Activated CD8-positive, alpha-beta T cell treated with anti-CD3 and anti-CD28 coated beads for 36 hours (primary cell): ENCODE measurements around the gene SHD. TPM values are rescaled to one million over a fixed set of nuclear protein-coding genes. Genes with fewer than 3 reads are reported as not detected.

Experiments used
- ATAC-seq: fragments of 200-7000 bp; cut with Tn5 transposase; one replicate; pipeline ENCODE4 v1.10.0; 2021; ENCODE audit warnings: mild to moderate bottlenecking, moderate library complexity
- CTCF ChIA-PET: fragments of 350-600 bp; sonication (Branson Sonifier 250); formaldehyde crosslinking; loops from one replicate; lab custom pipeline; 2021; ENCODE audit warnings: antibody characterized with exemption; lab: Charles Lee
- POLR2A ChIA-PET: fragments of 350-600 bp; sonication (Branson Sonifier 250); formaldehyde crosslinking; loops from one replicate; lab custom pipeline; 2021; ENCODE audit warnings: antibody characterized with exemption; lab: Charles Lee
- DNase-seq: peaks from one replicate; pipeline ENCODE4 v3.0.0-alpha.2; 2020
- H3K27ac Mint-ChIP-seq: one replicate; pipeline ENCODE4 v1.8.0; 2021; ENCODE audit warnings: mild to moderate bottlenecking, mixed read lengths
- H3K27me3 Mint-ChIP-seq: one replicate; pipeline ENCODE4 v1.8.0; 2021; ENCODE audit warnings: mixed read lengths
- H3K36me3 Mint-ChIP-seq: one replicate; pipeline ENCODE4 v1.8.0; 2021; ENCODE audit warnings: low read depth, mixed read lengths
- H3K4me1 Mint-ChIP-seq: one replicate; pipeline ENCODE4 v1.8.0; 2021; ENCODE audit warnings: low read depth, mixed read lengths
- H3K4me3 Mint-ChIP-seq: one replicate; pipeline ENCODE4 v1.8.0; 2021; ENCODE audit warnings: mild to moderate bottlenecking, moderate library complexity, mixed read lengths
- H3K9me3 Mint-ChIP-seq: one replicate; pipeline ENCODE4 v1.8.0; 2021; ENCODE audit warnings: mixed read lengths
- intact Hi-C: fragments of 100-400 bp; cut with micrococcal nuclease; formaldehyde crosslinking; loops from one replicate; pipeline ENCODE4 v1.10.0; 2022
- total RNA-seq, 2 experiments: library from RNA; stranded (reverse); gene quantifications; one replicate each; pipeline ENCODE4 v1.2.3, GENCODE V29; 2021
- TF ChIP-seq, protein P1 (sequence below): fragments of 200-600 bp; IDR thresholded peaks from one replicate; pipeline ENCODE4 v1.8.0; 2022; ENCODE audit warnings: antibody characterized with exemption, mild to moderate bottlenecking

SHD gene
- total RNA-seq, 2 experiments from 2014 or later: not detected

DNA sequence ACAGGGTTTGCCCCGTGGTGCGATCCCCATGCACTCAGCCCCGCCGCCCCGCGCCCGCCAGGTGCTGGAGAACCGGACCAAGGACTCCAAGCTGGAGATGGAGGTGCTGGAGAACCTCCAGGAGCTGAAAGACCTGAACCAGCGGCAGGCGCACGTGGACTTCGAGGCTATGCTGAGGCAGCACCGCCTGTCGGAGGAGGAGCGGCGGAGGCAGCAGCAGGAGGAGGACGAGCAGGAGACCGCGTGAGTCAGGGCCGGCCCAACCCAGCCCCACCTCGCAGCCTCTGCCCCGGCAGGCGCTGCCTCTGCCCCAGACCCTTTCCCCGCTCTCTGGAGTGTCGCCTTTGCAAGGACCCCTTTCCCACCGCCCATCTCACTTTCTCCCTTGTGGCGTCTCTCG lies 20.9 kb upstream of the SHD start:
- ATAC-seq (no peak), DNase-seq (no peak)
- Mint-ChIP-seq H3K4me3 (no peak overlapping the region), H3K36me3 (peaks cover 52% of the 10 kb centered on the region), H3K9me3 (no peaks in the 10 kb centered on the region), H3K4me1 (no peaks in the 10 kb centered on the region), H3K27ac (no peak overlapping the region), H3K27me3 (no peaks in the 10 kb centered on the region)
- CTCF ChIA-PET: interaction anchor here (2.1 kb wide), 1 partner anchor 9 kb away, joined by 7 read pairs; no protein-coding TSS in a partner anchor
- intact Hi-C loops: no loop called here
- POLR2A ChIA-PET: interaction anchor here (1.3 kb wide), 1 partner anchor 9 kb away, joined by 3 read pairs; no protein-coding TSS in a partner anchor
- TF ChIP-seq, protein P1, sequence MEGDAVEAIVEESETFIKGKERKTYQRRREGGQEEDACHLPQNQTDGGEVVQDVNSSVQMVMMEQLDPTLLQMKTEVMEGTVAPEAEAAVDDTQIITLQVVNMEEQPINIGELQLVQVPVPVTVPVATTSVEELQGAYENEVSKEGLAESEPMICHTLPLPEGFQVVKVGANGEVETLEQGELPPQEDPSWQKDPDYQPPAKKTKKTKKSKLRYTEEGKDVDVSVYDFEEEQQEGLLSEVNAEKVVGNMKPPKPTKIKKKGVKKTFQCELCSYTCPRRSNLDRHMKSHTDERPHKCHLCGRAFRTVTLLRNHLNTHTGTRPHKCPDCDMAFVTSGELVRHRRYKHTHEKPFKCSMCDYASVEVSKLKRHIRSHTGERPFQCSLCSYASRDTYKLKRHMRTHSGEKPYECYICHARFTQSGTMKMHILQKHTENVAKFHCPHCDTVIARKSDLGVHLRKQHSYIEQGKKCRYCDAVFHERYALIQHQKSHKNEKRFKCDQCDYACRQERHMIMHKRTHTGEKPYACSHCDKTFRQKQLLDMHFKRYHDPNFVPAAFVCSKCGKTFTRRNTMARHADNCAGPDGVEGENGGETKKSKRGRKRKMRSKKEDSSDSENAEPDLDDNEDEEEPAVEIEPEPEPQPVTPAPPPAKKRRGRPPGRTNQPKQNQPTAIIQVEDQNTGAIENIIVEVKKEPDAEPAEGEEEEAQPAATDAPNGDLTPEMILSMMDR: no peak

DNA sequence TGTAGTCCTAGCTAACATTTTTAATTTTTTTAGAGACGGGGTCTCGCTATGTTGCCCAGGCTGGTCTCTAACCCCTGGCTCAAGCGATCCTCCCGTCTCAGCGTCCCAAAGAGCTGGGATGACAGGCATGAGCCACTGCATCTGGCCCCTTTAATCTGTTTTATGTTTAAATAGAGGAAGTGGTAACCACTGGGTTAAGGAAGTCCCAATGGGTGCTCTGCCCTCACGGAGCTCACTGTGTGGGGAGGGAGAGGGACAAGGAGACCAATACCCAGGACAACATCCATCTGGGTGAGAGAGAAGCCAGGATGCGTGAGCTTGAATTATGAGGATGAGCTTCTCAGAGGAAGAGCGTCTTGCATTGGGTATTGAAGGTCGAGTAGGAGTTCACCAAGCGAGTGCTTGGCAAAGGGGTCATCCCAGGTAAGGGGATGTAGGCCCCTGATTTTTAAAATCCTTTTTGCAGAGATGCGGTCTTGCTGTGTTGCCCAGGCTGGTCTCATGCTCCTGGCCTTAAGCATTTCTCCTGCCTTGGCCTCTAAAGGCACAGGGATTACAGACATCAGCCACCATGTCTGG lies 18.4 kb upstream of the SHD start:
- Mint-ChIP-seq H3K27me3 (no peaks in the 10 kb centered on the region), H3K4me3 (no peak overlapping the region), H3K4me1 (peaks cover 12% of the 10 kb centered on the region), H3K36me3 (peaks cover 46% of the 10 kb centered on the region), H3K27ac (no peak overlapping the region), H3K9me3 (no peaks in the 10 kb centered on the region)
- ATAC-seq (no peak), DNase-seq (no peak)
- intact Hi-C loops: no loop called here
- CTCF ChIA-PET: interaction anchor here (0.8 to 1.2 kb wide), 4 partner anchors 27 to 141 kb away, joined by 3 to 4 read pairs (median 3); partner anchors contain the start of gene SH3GL1
- TF ChIP-seq, protein P1: no peak
- POLR2A ChIA-PET: interaction anchor here (0.9 to 1.4 kb wide), 2 partner anchors 15 to 36 kb away, joined by 3 read pairs; no protein-coding TSS in a partner anchor

DNA sequence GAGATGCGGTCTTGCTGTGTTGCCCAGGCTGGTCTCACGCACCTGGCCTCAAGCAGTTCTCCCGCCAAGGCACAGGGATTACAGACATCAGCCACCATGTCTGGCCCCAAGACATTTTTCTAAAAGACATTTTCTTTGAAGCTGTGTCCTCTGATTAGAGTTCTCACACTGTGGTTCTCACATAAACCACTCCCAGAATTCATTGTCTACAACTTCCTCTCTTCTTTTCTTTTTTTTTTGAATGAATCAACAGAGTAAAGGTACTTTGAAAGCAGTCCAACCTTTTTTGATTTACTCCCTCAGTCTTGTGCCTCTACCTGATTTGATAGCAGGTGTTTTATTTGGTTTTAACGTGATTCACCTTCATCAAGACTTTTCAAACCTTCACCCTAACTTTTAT lies 14.3 kb upstream of the SHD start:
- ATAC-seq (peak; percentile 35), DNase-seq (no peak)
- ChIA-PET POLR2A (interaction anchor here (1.1 kb wide), 1 partner anchor 80 kb away, joined by 3 read pairs; no protein-coding TSS in a partner anchor), CTCF (interaction anchor here (0.6 to 7.1 kb wide), 3 partner anchors 55 to 136 kb away, joined by 3 to 84 read pairs (median 3); no protein-coding TSS in a partner anchor)
- TF ChIP-seq, protein P1: no peak
- H3K4me1 Mint-ChIP-seq: peaks cover 19% of the 10 kb centered on the region
- H3K27me3 Mint-ChIP-seq: no peaks in the 10 kb centered on the region
- H3K36me3 Mint-ChIP-seq: peaks cover 51% of the 10 kb centered on the region
- intact Hi-C loops: loop anchor here (5.0 kb wide), 1 partner anchor 87 kb away; no protein-coding TSS in a partner anchor
- H3K9me3 Mint-ChIP-seq: no peaks in the 10 kb centered on the region
- H3K27ac Mint-ChIP-seq: peak overlapping the region; percentile 85
- H3K4me3 Mint-ChIP-seq: no peak overlapping the region

DNA sequence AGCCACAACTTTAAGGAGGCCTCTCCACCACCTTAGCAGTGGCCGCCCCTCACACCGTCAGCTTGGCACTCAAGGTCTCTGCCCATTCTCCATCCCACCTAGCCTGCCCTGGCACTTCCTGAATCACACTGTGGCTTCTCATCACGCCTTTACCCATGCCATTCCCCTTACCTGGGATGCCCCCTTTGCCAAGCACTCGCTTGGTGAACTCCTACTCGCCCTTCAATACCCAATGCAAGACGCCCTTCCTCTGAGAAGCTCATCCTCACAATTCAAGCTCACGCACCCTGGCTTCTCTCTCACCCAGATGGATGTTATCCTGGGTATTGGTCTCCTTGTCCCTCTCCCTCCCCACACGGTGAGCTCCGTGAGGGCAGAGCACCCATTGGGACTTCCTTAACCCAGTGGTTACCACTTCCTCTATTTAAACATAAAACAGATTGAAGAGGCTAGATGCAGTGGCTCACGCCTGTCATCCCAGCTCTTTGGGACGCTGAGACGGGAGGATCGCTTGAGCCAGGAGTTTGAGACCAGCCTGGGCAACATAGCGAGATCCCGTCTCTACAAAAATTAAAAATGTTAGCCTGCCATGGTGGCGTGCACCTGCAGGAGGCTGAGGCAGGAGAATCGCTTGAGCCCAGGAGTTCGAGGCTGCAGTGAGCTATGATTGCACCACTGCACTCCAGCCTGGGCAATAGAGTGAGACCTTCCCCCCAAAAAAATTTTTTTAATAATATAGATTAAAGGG lies 12.6 kb upstream of the SHD start:
- TF ChIP-seq, protein P1: no peak
- no peak for DNase-seq
- no peak overlapping the region for H3K4me3 Mint-ChIP-seq
- H3K4me1 Mint-ChIP-seq: peaks cover 19% of the 10 kb centered on the region
- peaks cover 46% of the 10 kb centered on the region for H3K36me3 Mint-ChIP-seq
- ATAC-seq: no peak
- H3K27ac Mint-ChIP-seq: no peak overlapping the region
- no peaks in the 10 kb centered on the region for H3K9me3 Mint-ChIP-seq
- CTCF ChIA-PET: interaction anchor here (0.6 to 7.1 kb wide), 41 partner anchors 8 to 260 kb away, joined by 3 to 84 read pairs (median 4); partner anchors contain the start of genes CHAF1A, EBI3, MPND and SH3GL1
- no peaks in the 10 kb centered on the region for H3K27me3 Mint-ChIP-seq
- POLR2A ChIA-PET: interaction anchor here (0.7 to 1.7 kb wide), 7 partner anchors 10 to 162 kb away, joined by 3 to 5 read pairs (median 4); partner anchors contain the start of gene YJU2
- intact Hi-C loops: loop anchor here (5.0 kb wide), 1 partner anchor 86 kb away; no protein-coding TSS in a partner anchor
